WTC11 (cell line): Measurements from ENCODE around the gene B3GAT3. TPM values are rescaled to one million over a fixed set of nuclear protein-coding genes. Genes with fewer than 3 reads are reported as not detected.

Source experiments
- ATF1 ChIP-seq: sonication (generic); formaldehyde crosslinking; IDR thresholded peaks from 2 replicates; pipeline ENCODE4 v1.8.1; 2023; ENCODE audit warnings: mild to moderate bottlenecking, moderate library complexity, missing genetic modification reagents
- CREB1 ChIP-seq: sonication (generic); formaldehyde crosslinking; IDR thresholded peaks from 2 replicates; pipeline ENCODE4 v1.8.0; 2023; ENCODE audit warnings: mild to moderate bottlenecking, missing genetic modification reagents
- EMX1 ChIP-seq: fragments of 250-450 bp; sonication (Bioruptor Pico); IDR thresholded peaks from 2 replicates; pipeline ENCODE4 v1.8.0; 2021; ENCODE audit warnings: mild to moderate bottlenecking
- ESRRA ChIP-seq: sonication (generic); formaldehyde crosslinking; IDR thresholded peaks from 2 replicates; pipeline ENCODE4 v1.8.1; 2022; ENCODE audit warnings: mild to moderate bottlenecking, missing genetic modification reagents, borderline replicate concordance
- FOXJ3 ChIP-seq: sonication (generic); formaldehyde crosslinking; IDR thresholded peaks from 2 replicates; pipeline ENCODE4 v1.9.0; 2021; ENCODE audit warnings: missing genetic modification reagents, mild to moderate bottlenecking, borderline replicate concordance
- IRF2 ChIP-seq: sonication (generic); formaldehyde crosslinking; IDR thresholded peaks from 2 replicates; pipeline ENCODE4 v1.8.0; 2022; ENCODE audit warnings: low read depth, missing genetic modification reagents, borderline replicate concordance
- MYBL2 ChIP-seq: sonication (generic); formaldehyde crosslinking; IDR thresholded peaks from 2 replicates; pipeline ENCODE4 v1.8.1; 2023; ENCODE audit warnings: mild to moderate bottlenecking, moderate library complexity, missing genetic modification reagents
- NFYB ChIP-seq: sonication (generic); formaldehyde crosslinking; conservative IDR thresholded peaks from 2 replicates; pipeline ENCODE4 v1.8.0; 2022; ENCODE audit warnings: low read depth, missing genetic modification reagents
- NR2C2 ChIP-seq: sonication (generic); formaldehyde crosslinking; IDR thresholded peaks from 2 replicates; pipeline ENCODE4 v1.8.0; 2022; ENCODE audit warnings: mild to moderate bottlenecking, missing genetic modification reagents
- NR3C1 ChIP-seq: sonication (generic); formaldehyde crosslinking; conservative IDR thresholded peaks from 2 replicates; pipeline ENCODE4 v1.8.1; 2023; ENCODE audit warnings: low read depth, mild to moderate bottlenecking, missing genetic modification reagents
- RORB ChIP-seq: fragments of 250-450 bp; sonication (Bioruptor Pico); IDR thresholded peaks from 2 replicates; pipeline ENCODE4 v1.9.0; 2021; ENCODE audit warnings: mild to moderate bottlenecking
- SMAD3 ChIP-seq: sonication (generic); formaldehyde crosslinking; IDR thresholded peaks from 2 replicates; pipeline ENCODE4 v1.8.0; 2022; ENCODE audit warnings: missing genetic modification reagents, mild to moderate bottlenecking, borderline replicate concordance
- TCF7 ChIP-seq: sonication (generic); formaldehyde crosslinking; IDR thresholded peaks from 2 replicates; pipeline ENCODE4 v1.8.0; 2022; ENCODE audit warnings: mild to moderate bottlenecking, low read depth, missing genetic modification reagents, moderate library complexity
- TEAD1 ChIP-seq: sonication (generic); formaldehyde crosslinking; IDR thresholded peaks from 2 replicates; pipeline ENCODE4 v1.8.0; 2022; ENCODE audit warnings: mild to moderate bottlenecking, missing genetic modification reagents
- ZNF121 ChIP-seq: sonication (generic); formaldehyde crosslinking; IDR thresholded peaks from 2 replicates; pipeline ENCODE4 v1.8.0; 2023; ENCODE audit warnings: missing genetic modification reagents
- ZNF138 ChIP-seq: sonication (generic); formaldehyde crosslinking; conservative IDR thresholded peaks from 2 replicates; pipeline ENCODE4 v1.8.1; 2022; ENCODE audit warnings: mild to moderate bottlenecking, moderate library complexity, missing genetic modification reagents
- ZNF219 ChIP-seq: sonication (generic); formaldehyde crosslinking; IDR thresholded peaks from 2 replicates; pipeline ENCODE4 v1.8.0; 2023; ENCODE audit warnings: missing genetic modification reagents, mild to moderate bottlenecking, borderline replicate concordance
- ZNF232 ChIP-seq: sonication (generic); formaldehyde crosslinking; IDR thresholded peaks from 2 replicates; pipeline ENCODE4 v1.8.0; 2022; ENCODE audit warnings: mild to moderate bottlenecking, missing genetic modification reagents
- ZNF416 ChIP-seq: fragments of 250-450 bp; sonication (Bioruptor Pico); IDR thresholded peaks from 2 replicates; pipeline ENCODE4 v1.9.0; 2021; ENCODE audit warnings: mild to moderate bottlenecking, inconsistent platforms
- total RNA-seq: library from RNA; stranded (reverse); gene quantifications from 3 replicates; pipeline ENCODE4 v1.2.3, GENCODE V29; 2021
- TF ChIP-seq, protein P1 (sequence below): sonication (generic); formaldehyde crosslinking; IDR thresholded peaks from 2 replicates; pipeline ENCODE4 v1.8.0; 2023; ENCODE audit warnings: missing genetic modification reagents, mild to moderate bottlenecking, borderline replicate concordance
- TF ChIP-seq, protein P2 (sequence below): sonication (generic); formaldehyde crosslinking; IDR thresholded peaks from 2 replicates; pipeline ENCODE4 v1.8.0; 2022; ENCODE audit warnings: mild to moderate bottlenecking, missing genetic modification reagents
- TF ChIP-seq, protein P3 (sequence below): fragments of 250-450 bp; sonication (Bioruptor Pico); IDR thresholded peaks from 2 replicates; pipeline ENCODE4 v1.8.0; 2021; ENCODE audit warnings: mild to moderate bottlenecking
- TF ChIP-seq, protein P4 (sequence below): sonication (generic); formaldehyde crosslinking; IDR thresholded peaks from 2 replicates; pipeline ENCODE4 v1.8.0; 2022; ENCODE audit warnings: mild to moderate bottlenecking, missing genetic modification reagents
- TF ChIP-seq, protein P5 (sequence below): sonication (generic); formaldehyde crosslinking; IDR thresholded peaks from 2 replicates; pipeline ENCODE4 v1.8.1; 2023; ENCODE audit warnings: mild to moderate bottlenecking, missing genetic modification reagents
- TF ChIP-seq, protein P6 (sequence below): sonication (generic); formaldehyde crosslinking; IDR thresholded peaks from 2 replicates; pipeline ENCODE4 v1.8.1; 2022; ENCODE audit warnings: missing genetic modification reagents, borderline replicate concordance
- TF ChIP-seq, protein P7 (sequence below): sonication (generic); formaldehyde crosslinking; IDR thresholded peaks from 2 replicates; pipeline ENCODE4 v1.8.0; 2022; ENCODE audit warnings: mild to moderate bottlenecking, missing genetic modification reagents
- TF ChIP-seq, protein P8 (sequence below): sonication (generic); formaldehyde crosslinking; IDR thresholded peaks from 2 replicates; pipeline ENCODE4 v1.8.1; 2022; ENCODE audit warnings: mild to moderate bottlenecking, missing genetic modification reagents, moderate library complexity, borderline replicate concordance

B3GAT3 gene
- total RNA-seq, 1 experiment from 2014 or later: 43.9 TPM

DNA sequence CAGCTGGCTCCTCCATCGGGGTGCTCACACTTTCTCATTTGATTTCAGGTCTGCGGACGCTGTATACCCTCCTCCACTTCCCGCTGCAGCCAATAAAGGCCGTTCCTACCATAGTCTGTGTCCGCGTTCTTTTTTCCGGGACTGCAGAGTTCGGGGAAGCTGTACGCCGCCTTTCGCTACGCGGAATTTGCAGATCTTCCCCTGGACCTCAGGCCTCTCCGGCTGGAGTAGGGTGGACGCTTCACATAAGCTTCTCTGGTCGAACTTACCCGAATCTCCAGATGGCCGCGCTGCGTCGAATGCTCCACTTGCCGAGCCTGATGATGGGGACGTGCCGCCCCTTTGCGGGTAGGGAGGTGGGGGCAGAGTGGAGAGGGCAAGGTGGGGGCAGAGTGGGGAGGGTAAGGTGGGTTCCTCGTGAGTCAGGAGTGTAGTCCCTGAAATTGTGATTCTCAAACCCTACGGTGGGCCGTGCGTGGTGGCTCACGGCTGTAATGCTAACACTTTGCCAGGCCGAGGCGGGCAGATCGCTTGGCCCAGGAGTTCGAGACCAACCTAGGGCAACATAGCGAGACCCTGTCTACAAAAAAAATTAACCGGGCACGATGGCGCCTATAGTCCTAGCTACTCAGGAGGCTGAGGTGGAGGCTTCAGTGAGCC is 43.9 kb upstream of the B3GAT3 start (continued):
- TF ChIP-seq, protein P1, sequence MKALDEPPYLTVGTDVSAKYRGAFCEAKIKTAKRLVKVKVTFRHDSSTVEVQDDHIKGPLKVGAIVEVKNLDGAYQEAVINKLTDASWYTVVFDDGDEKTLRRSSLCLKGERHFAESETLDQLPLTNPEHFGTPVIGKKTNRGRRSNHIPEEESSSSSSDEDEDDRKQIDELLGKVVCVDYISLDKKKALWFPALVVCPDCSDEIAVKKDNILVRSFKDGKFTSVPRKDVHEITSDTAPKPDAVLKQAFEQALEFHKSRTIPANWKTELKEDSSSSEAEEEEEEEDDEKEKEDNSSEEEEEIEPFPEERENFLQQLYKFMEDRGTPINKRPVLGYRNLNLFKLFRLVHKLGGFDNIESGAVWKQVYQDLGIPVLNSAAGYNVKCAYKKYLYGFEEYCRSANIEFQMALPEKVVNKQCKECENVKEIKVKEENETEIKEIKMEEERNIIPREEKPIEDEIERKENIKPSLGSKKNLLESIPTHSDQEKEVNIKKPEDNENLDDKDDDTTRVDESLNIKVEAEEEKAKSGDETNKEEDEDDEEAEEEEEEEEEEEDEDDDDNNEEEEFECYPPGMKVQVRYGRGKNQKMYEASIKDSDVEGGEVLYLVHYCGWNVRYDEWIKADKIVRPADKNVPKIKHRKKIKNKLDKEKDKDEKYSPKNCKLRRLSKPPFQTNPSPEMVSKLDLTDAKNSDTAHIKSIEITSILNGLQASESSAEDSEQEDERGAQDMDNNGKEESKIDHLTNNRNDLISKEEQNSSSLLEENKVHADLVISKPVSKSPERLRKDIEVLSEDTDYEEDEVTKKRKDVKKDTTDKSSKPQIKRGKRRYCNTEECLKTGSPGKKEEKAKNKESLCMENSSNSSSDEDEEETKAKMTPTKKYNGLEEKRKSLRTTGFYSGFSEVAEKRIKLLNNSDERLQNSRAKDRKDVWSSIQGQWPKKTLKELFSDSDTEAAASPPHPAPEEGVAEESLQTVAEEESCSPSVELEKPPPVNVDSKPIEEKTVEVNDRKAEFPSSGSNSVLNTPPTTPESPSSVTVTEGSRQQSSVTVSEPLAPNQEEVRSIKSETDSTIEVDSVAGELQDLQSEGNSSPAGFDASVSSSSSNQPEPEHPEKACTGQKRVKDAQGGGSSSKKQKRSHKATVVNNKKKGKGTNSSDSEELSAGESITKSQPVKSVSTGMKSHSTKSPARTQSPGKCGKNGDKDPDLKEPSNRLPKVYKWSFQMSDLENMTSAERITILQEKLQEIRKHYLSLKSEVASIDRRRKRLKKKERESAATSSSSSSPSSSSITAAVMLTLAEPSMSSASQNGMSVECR (CRISPR knock-in tag): no peak
- TF ChIP-seq NFYB (CRISPR knock-in tag) (no peak), ATF1 (CRISPR knock-in tag) (no peak), NR2C2 (CRISPR knock-in tag) (no peak), ZNF219 (CRISPR knock-in tag) (no peak), NR3C1 (CRISPR knock-in tag) (no peak), TCF7 (CRISPR knock-in tag) (no peak), ZNF121 (CRISPR knock-in tag) (peak; percentile 85), SMAD3 (CRISPR knock-in tag) (no peak), EMX1 (CRISPR knock-in tag) (no peak), ZNF416 (CRISPR knock-in tag) (peak; percentile 43; the same call in 1 of the 2 replicates), ZNF232 (CRISPR knock-in tag) (no peak; the same call in 1 of the 2 replicates), ZNF138 (CRISPR knock-in tag) (no peak), RORB (CRISPR knock-in tag) (no peak), TEAD1 (CRISPR knock-in tag) (no peak; the same call in 1 of the 2 replicates), ESRRA (CRISPR knock-in tag) (no peak), IRF2 (CRISPR knock-in tag) (no peak), CREB1 (no peak), MYBL2 (CRISPR knock-in tag) (no peak), FOXJ3 (CRISPR knock-in tag) (no peak)
- TF ChIP-seq, protein P2, sequence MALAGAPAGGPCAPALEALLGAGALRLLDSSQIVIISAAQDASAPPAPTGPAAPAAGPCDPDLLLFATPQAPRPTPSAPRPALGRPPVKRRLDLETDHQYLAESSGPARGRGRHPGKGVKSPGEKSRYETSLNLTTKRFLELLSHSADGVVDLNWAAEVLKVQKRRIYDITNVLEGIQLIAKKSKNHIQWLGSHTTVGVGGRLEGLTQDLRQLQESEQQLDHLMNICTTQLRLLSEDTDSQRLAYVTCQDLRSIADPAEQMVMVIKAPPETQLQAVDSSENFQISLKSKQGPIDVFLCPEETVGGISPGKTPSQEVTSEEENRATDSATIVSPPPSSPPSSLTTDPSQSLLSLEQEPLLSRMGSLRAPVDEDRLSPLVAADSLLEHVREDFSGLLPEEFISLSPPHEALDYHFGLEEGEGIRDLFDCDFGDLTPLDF (CRISPR knock-in tag): no peak
- TF ChIP-seq, protein P3, sequence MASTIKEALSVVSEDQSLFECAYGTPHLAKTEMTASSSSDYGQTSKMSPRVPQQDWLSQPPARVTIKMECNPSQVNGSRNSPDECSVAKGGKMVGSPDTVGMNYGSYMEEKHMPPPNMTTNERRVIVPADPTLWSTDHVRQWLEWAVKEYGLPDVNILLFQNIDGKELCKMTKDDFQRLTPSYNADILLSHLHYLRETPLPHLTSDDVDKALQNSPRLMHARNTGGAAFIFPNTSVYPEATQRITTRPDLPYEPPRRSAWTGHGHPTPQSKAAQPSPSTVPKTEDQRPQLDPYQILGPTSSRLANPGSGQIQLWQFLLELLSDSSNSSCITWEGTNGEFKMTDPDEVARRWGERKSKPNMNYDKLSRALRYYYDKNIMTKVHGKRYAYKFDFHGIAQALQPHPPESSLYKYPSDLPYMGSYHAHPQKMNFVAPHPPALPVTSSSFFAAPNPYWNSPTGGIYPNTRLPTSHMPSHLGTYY (CRISPR knock-in tag): peak; percentile 60; the same call in 1 of the 2 replicates
- TF ChIP-seq, protein P4, sequence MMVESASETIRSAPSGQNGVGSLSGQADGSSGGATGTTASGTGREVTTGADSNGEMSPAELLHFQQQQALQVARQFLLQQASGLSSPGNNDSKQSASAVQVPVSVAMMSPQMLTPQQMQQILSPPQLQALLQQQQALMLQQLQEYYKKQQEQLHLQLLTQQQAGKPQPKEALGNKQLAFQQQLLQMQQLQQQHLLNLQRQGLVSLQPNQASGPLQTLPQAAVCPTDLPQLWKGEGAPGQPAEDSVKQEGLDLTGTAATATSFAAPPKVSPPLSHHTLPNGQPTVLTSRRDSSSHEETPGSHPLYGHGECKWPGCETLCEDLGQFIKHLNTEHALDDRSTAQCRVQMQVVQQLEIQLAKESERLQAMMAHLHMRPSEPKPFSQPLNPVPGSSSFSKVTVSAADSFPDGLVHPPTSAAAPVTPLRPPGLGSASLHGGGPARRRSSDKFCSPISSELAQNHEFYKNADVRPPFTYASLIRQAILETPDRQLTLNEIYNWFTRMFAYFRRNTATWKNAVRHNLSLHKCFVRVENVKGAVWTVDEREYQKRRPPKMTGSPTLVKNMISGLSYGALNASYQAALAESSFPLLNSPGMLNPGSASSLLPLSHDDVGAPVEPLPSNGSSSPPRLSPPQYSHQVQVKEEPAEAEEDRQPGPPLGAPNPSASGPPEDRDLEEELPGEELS (CRISPR knock-in tag): no peak
- TF ChIP-seq, protein P5, sequence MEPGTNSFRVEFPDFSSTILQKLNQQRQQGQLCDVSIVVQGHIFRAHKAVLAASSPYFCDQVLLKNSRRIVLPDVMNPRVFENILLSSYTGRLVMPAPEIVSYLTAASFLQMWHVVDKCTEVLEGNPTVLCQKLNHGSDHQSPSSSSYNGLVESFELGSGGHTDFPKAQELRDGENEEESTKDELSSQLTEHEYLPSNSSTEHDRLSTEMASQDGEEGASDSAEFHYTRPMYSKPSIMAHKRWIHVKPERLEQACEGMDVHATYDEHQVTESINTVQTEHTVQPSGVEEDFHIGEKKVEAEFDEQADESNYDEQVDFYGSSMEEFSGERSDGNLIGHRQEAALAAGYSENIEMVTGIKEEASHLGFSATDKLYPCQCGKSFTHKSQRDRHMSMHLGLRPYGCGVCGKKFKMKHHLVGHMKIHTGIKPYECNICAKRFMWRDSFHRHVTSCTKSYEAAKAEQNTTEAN (CRISPR knock-in tag): no peak
- TF ChIP-seq, protein P6, sequence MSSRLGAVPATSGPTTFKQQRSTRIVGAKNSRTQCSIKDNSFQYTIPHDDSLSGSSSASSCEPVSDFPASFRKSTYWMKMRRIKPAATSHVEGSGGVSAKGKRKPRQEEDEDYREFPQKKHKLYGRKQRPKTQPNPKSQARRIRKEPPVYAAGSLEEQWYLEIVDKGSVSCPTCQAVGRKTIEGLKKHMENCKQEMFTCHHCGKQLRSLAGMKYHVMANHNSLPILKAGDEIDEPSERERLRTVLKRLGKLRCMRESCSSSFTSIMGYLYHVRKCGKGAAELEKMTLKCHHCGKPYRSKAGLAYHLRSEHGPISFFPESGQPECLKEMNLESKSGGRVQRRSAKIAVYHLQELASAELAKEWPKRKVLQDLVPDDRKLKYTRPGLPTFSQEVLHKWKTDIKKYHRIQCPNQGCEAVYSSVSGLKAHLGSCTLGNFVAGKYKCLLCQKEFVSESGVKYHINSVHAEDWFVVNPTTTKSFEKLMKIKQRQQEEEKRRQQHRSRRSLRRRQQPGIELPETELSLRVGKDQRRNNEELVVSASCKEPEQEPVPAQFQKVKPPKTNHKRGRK (CRISPR knock-in tag): no peak
- TF ChIP-seq, protein P7, sequence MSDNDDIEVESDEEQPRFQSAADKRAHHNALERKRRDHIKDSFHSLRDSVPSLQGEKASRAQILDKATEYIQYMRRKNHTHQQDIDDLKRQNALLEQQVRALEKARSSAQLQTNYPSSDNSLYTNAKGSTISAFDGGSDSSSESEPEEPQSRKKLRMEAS (CRISPR knock-in tag): 0 out of 2 replicates have a peak, but pooled peaks have one; percentile 17
- TF ChIP-seq, protein P8, sequence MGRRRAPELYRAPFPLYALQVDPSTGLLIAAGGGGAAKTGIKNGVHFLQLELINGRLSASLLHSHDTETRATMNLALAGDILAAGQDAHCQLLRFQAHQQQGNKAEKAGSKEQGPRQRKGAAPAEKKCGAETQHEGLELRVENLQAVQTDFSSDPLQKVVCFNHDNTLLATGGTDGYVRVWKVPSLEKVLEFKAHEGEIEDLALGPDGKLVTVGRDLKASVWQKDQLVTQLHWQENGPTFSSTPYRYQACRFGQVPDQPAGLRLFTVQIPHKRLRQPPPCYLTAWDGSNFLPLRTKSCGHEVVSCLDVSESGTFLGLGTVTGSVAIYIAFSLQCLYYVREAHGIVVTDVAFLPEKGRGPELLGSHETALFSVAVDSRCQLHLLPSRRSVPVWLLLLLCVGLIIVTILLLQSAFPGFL (CRISPR knock-in tag): no peak
